ENCODE results near the gene PHLPP1.

The PHLPP1 gene

DNA sequence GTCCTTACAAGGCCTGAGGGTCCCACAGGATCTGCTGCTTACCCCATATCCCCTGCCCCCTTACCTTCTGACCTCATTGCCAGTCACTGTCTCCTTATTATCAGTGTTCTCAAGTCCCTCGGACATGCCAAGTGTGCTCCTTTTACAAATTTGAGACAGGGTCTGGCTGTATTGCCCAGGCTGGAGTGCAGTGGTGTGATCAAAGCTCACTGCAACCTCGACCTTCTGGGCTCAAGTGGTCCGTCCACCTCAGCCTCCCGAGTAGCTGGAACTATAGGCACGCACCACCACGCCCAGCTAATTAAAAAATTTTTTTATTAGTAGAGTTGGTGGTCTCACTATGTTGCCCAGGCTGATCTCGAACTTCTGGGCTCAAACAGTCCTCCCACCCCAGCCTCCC is 141.0 kb downstream of the PHLPP1 start:
- no peak for DNase-seq

DNA sequence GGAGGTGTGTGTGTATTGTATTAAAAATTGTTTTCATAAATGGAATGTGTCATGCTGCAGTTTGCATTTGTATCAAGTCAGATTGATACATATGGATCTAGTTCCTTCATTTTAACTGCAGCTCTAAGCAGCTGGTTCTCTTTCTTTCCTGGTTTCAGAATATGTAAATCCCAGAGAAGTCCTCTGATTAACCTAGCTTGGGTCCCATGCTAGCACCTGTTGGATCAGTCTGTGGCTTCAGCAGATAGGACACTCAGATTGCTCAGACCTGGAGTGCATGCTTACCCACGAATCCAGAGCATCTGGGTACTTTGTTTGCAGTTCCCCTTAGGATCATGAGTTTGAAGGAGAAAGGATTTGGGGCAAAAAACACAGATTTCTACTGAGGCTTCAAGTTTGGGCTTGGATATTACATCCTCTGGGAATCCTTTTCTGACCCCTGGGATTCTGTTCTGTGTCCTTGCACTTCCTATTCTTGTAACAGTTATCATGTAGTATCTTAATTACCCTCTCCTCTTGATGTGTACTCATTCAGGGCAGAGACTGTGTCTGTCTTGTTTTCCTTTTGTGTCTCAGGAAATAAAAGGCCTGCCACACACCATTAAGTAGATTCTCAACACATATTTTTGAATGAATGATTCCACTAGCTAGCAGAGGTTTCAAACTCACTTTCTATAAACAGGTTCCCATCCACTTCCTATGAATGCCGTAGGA is 142.1 kb downstream of the PHLPP1 start:
- no peak for DNase-seq

DNA sequence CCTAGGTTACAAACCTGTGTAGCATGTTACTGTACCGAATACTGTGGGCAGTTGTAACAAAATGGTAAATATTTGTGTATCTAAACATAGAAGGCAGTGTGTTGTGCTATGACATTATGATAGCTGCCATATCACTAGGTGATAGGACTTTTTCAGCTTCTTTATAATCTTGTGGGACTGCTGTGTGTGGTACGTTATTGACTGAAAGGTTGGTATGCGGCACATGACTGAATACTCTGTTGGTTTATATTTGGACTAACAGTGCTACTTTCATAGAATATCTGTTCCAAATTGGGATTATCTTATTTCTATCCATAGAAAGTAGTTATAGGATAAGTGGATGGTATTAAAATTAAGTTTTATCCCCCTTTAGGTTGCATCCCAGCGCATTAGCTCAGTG is 144.7 kb downstream of the PHLPP1 start:
- DNase-seq: no peak

DNA sequence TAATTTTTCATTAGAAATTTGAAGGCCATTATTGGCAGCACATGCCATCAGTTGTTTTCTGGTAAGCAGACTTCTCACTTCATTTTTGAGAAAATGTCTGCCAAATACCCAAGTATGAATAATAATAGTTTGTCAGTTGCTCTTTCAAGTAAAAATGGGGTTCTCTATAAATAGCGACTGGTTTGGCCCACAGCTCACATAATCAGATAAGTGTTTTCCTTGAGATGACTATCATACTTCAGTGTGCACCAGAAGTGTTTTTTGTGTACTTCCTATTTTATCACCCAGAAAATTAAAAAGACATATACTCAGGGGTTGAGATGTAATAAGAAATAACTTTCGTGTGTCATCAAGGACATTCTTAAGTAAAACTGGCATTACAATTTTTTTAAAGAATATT is 147.1 kb downstream of the PHLPP1 start:
- no peak for DNase-seq

DNA sequence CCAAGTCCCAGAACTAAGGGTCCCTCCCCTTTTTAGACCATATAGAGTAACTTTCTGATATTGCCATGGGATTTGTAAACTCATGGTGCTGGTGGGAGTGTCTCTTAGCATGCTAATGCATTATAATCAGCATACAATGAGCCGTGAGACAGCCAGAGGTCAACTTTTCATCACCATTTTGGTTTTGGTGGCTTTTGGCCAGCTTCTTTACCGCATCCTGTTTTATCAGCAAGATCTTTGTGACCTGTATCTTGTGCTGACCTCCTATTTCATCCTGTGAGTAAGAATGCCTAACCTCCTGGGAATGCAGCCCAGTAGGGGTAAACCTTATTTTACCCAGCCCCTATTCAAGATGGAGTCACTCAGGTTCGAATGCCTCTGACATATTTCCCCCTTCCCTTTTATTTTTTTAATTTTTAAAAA is 148.2 kb downstream of the PHLPP1 start:
- DNase-seq: no peak

DNA sequence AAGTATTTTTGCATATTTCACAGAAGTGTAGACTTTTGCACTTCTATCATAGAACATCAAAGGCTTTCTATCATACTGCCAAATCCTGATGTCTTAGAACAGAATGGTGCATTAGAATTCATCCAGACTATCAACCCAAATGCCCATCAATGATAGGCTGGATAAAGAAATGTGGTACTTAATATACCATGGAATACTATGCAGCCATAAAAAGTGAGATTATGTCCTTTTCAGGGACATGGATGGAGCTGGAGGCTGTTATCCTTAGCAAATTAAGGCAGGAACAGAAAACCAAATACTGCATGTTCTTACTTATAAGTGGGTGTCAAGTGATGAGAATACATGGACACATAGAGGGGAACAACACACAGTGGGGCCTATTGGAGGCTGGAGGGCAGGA is 150.2 kb downstream of the PHLPP1 start:
- no peak for DNase-seq

DNA sequence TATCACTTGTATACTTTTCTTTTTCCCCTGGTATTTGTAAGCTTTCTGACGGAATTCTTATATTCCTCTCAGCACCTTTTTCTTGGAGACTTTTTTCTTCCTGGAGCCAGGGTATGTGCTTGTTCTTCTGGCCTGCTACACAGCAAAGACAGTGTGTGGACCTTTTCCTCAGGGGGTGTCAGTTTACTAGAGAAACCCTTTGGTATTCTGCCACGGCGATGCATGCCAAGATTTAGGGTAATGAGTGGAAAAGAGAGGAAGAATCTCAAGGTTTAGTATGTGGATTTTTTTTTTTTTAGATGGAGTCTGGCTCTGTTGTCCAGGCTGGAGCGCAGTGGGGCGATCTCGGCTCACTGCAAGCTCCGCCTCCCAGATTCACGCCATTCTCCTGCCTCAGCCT is 152.2 kb downstream of the PHLPP1 start:
- DNase-seq: no peak

DNA sequence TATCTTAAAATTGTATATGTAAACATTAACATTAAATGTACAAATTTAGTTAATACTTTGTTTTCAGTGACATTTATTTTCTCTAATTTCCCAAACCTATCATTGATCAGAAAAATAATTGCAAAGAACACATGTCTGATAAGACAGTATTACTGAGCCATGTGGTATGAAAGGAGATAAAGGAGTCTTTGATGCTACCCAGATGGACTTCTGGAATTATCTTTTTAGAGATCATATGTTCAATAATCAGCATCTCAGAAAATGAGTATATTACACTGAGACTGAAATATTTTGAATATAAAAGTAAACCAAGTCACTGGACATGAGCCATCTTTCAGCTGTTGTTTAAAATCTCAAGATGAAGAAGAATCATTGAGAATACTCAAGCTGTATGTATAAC is 153.3 kb downstream of the PHLPP1 start:
- no peak for DNase-seq

DNA sequence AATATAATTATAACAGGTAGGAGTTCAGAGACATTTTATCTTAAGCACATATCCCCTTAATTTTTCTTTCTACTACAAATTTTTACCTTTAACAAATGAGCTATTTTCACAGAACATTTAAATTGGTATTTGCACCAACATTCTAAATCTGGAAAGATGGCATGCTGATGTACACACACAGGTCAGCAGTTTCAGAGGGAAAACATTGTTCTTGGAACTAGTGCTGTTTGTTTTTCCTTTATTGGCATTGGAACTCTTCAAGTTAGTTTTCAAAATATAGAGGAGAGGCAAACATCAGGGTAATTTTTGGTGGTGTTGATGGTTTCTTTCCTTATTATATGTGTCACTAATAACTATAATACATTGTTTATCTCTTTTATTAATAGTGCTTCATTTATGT is 155.3 kb downstream of the PHLPP1 start:
- no peak for DNase-seq

DNA sequence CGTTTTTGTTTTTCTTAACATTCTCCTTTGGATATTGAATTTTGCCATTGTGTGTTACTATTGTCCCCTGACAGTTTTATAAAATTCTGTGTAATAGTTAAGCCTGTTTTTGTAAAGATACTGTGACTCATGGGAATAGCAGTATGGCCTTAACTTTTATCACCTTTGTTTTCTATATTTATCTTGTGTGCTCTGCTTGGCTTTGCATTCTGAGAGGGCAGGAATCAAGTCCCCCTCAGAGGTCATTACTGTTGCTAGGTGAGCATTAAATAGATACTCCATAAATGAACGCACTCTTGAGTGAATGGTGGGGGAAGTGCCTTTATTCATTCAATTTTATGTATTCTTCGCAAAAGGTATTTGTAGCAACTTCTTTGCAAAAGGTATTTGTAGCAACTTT is 160.0 kb downstream of the PHLPP1 start:
- no peak for DNase-seq

DNA sequence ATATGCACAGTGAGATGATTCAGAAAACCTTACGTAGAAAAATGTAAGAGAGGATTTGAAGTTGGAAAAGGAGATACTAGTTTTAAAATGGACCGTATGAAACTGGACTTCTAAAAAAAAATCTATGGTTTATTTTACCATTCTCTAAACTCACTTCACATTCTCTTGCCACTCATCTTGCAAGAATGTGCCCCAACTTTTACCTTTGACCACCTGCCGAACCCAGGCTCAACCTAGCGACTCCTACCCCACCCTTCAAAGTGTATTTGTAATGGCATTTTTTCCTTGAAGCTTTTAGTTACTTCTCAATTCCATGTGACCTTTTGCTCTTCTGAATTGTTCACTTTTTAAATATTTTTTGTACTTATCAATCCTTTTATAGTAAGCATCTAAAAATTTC is 160.8 kb downstream of the PHLPP1 start:
- DNase-seq: no peak

DNA sequence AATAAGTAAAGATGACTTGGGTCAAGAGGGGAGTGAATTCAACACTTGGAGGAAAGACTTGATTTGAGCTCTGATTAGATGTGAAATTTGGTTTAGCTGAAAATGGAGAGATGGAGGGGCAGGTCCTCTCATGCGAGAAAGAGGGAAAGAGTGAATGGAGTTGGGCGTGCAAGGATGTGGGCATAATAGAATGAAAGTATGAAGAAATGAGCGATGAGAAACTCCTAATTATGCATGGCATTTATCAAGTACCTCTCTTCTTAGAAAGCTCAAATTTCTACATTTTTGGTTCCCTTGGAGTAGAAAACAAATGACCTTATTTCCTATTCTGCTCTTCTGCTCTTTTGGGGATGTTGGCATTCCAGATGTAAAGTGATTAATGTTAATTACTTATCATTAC is 161.5 kb downstream of the PHLPP1 start:
- DNase-seq: no peak

DNA sequence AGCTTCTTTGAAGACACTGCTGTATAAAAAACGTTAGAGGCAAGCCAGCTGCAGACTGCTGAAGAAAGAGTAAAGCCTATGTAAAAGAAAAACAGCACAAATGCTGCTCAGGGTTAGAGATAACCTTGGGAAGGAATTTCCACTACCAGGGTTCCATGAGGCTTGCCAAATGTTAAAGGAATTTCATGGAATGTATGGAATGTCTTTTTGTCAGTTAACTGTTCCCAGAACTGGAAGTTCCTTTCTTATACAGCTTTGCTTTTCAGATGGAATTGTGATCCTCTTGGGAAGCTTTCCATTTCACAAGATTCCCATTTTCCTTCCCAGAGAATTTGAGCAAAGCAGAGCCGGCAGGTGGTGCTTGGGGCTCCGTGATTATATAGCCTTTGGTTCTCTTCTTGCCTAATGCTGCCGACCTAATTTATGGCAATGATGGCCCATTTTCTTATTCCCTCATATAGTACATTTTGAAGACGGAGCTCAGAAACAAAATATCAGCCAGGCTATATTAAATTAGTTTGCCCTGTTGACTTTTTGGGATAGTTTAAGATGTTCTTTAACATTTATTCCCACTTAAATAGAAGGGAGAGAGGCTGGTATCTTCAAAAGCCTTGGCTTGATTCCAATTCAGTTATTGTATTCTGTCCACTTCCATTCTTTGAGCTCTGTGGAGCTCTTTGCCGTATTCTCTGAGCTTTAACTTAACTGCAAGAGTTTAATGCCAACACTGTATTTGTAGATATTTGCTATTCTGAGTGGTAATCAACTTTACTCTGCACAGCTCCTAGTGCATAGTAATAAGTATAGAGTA is 162.3 kb downstream of the PHLPP1 start:
- no peak for DNase-seq

DNA sequence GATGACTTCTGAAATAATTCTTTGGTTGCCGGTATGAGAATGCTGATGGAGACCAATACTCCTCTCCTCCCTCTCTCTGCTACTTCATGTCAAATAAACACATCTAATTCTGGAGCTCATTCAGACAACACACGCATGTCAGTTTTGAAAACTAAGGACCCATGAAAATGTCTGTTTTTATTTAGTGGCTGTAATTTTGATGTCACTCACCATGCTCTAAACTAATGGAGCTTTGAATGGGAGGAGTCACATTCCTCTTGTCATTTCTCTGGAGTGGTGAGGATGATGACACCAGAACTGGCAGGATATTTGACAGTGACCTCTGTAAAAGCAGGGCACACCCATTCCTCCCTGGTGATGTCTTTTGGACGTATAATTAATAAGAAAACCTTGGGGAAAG is 163.0 kb downstream of the PHLPP1 start:
- DNase-seq: no peak

DNA sequence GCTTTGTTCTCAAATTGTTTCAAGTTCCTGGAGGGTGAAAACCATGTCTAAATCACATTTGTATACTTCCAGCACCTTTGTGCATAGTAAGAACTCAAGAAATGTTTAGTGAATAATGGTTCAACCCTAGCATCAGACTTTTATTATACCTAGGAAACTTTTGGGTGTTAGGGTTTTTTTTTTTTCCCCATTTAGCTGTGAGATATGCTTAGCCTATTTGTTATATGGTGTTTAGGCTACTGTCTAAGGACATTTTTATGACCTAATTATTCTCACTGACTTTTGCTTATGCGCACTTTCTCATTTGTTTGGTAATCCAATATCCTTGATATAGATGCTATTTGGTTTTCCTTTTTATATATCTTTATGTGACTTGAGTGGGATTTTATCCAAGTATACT is 164.7 kb downstream of the PHLPP1 start:
- no peak for DNase-seq

DNA sequence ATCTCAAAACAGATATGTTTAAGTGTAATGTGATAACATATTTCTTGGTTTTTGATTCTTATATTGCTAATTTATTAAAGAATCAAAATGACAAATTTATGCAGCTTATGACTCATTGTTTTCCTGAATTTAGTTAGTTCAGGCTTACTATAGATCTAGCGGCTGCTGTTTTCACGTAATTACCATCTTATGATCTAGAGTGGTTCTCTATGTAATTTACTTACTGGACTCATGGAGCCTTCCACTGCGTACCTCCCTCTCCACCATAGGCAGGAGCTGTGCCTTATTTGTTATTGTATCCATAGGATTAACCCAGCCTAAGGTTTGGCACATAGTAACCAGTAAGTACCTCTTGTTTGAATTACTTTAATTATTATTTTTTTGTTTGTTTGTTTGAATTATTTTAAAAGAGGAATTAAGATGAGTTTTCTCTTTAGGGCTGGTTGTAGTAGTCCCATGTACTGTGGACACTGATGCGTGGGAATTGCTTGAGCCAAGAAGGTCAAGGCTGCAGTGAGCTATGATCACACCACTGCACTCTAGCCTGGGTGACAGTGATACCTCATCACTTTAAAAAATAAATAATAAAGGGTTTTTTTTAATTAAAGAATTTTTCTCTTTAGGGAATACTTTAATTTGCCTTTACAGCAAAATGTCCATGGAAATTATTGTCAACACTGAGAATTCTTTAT is 165.5 kb downstream of the PHLPP1 start:
- no peak for DNase-seq

DNA sequence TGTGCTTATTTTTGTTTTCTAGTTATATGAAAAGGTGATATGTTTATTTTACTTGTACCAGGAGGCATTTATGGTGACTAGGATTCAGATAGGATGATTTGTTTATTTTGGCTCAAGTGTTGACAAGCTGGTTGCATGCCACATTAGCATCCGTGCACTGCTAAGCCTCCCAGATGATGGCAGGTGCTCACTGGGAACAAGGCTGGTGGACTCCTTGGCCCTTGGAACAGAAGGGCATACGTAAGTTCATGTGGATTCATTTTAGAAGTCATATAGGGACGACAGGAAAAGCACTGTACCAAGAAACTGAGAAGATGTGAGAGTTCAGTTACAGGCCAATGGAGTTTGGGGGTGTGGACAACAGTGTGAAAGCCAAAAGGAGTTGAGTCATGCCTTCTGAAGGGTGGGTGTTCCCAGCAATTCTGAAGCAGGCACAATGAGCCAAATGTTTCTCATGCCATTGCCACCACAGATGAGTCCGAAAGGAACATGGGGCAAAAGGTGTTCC is 166.2 kb downstream of the PHLPP1 start:
- DNase-seq: no peak

DNA sequence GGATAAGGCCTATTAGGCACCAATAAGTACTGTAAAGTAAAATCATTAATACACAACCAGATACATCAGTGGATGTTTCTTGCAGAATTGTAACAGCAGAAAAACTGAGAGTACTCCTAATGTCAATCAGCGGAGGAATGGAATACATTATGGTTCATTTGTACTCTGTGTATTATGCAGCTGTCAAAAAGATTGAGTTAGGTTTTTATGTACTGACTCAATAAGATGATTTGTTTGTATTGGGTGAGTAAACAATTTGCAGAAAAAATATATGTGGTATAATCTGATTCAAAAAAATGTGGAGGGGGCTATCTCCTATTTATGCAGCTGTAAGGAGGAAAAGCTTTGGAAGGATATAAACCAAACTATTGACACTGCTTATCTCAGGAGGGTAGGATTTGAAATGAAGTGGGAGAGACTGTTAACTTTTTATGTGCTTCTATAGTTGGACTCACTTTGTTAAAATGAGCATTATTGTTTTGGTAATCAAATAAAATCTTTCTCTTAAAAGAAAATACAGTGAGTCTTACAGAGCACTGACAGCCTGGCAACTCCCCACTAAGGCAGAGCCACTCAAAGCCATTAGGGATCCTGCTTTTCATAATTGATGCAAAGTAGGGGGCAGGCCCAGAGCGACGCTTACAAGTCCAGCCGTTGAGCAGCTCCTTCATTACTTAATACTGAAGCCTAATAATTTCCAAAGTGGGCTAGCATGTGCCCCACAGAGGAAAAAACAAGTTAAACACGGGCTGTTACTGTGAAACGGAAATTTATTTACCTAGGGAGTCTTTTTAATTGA is 168.8 kb downstream of the PHLPP1 start:
- no peak for DNase-seq

DNA sequence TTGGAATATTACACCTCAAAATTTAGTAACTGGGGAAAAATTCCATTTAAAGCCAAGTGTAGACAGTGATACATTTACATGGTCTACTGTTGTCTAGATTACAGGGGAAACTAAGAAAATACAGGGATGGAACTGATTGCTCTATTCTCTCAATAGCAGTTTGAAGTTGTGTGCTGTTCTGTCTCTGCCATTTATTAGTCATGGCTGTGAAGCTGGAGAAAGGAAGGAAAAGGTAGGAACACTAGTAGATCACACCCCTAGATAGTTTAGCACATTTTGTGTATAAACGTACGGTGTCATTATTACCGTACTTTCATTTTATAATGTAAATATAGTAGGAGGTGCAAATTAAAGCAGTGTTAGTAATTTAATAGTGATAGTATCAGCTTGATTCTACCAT is 170.5 kb downstream of the PHLPP1 start:
- no peak for DNase-seq

DNA sequence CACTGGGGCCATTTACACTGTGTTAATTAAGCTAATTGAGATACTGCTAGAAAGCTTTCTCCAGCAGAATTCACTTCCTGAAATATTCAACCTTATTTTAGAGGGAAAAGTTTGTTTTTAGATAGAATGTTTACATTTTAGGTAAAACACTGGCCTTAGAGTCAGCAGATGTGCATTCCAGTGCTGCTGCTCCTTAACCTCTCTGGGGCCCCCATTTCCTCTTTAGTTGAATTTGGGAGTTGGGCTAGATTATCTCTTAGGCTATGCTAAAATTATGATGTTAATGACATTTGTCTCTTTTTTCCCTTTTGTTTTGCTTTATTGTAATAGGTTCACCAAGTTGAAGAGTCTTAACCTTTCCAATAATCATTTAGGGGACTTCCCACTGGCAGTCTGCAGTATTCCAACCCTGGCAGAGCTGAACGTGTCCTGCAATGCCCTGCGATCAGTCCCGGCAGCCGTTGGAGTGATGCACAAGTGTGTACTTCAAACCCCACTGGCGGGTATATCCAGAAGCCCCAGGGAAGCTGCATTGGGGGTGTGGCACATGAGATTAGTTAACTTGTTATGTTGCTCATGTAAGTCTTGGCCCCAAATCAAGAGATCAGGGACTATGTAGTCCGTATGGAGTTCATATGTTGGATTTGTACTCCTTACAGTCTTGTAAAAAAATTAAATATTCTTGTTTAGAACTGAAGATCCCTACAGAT is 179.5 kb downstream of the PHLPP1 start:
- DNase-seq: no peak

DNA sequence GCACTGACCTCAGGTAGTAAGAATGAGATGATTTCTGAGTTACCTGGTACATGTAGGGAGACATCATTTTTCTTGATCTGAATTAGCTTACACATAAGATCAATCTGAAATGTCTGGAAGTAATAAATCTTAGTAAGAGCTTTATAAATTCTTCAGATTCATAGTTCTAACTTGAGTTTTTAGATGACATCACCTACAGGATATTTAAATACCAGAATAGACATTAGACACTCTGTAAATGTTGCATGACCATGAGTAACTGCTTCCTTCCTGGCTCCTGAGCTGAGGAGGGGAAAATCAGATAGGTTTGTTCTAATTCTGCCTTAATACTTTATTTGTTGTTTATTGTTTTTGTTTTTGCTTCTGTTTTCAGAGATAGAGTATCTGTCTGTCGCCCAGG is 181.8 kb downstream of the PHLPP1 start:
- DNase-seq: no peak

DNA sequence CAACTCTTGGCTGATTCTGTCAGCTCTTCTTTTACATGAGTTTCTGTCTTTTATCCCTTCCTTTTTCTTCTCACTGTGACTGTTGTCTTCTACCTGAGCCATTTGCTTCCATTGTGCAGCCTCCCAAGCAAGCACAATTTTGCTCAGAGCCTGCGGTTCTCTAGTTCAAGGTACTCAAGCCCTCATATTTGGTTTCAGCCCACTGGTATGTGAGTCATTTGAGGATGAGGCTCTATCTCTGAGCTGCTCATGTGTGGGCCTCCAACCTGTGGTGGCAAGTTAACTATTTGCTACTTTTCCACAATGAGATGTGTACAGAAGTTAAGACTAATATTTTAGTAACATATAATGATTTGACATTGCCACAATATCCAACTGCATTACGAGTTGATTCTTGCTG is 183.0 kb downstream of the PHLPP1 start:
- no peak for DNase-seq

All from 8988T (cell line).